ENCODE results near the gene C10orf71.

C10orf71 gene

GRCh38 chr10:49294731-49295130, 4.2 kb upstream of the C10orf71 start:
- no peak for DNase-seq

DNA sequence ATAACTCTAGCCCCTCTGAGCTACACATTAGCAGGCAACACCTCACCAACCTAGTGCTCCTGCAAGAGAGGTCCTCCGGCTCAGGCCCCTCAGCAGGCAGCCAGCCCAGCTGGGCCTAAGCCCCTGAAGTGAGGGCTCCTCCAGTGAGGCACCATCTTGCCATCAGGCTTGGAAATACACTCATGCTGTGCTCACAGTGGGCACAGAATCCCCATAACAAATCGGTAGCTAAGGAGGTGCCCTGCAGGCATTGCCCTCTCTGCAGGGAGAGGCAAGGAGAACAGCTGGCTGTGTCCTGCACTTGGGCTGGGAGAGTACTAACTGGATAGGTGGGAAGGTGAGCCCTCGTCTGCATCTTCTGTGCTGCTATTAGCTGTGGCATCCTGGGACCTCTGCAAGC, 3.7 kb upstream of the C10orf71 start:
- no peak for DNase-seq

DNA sequence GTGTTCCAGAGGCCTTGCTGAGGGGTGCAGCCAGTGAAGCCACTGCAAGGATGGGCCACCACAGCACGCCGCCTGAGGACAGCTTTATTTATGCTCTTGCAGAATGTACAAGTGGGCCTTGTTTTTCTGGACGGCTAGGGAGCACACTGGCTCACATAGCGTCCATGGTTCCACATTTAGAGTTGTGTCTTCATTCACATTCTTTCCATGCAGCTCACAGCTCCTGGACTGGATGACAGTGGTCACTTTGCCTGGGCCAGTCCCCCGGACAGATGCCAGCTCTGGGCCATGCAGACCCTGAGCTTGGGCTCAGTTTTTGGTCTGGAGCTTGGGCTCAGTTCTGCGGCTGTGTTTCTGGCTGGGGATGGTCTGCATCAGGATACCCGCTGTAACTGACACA, 2.6 kb upstream of the C10orf71 start:
- DNase-seq: no peak

- DNase-seq: no peak
Observed at GRCh38 chr10:49296836-49297235, 2.1 kb upstream of the C10orf71 start.

DNA sequence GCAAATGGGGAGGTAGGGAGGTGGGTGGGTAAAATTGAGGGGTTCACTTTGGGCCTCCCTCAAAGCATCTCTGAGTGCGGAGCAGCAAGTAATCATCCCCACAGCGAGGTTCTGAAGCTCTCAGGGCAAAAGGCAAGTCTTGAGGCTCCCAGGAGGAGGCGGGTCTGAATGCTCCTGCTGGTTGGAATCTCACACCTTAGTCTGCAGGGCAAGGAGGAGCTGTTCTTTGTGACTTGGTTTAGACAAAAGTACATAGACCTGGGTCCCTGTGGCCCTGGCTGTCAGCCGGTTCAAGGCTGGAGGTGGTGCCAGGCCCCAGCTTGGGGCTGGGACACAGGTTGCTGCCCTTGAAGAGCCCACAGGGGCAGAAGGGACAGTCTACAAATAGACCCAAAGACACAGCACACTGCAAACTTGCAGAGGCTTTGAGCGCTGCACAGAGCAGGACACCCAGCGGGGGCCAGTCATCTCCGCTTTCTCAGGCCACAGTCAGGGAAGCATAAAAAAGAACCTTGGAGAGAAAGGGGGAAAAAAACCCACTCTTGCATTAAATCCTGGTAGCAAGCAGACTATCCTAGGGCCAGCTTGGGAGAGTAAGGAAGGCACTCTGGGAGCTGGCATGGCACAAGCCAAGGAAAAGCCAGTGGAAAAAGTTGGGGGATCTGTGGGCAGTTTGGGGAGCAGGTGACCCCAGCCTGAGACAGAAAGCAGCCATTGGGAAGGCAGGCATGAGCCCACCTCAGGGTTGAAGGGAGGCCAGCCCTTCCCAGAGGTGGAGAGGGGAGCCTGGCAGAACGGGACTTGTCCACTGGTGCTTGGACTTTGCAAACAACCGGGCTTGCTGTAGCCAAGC, 926 bp upstream of the C10orf71 start:
- no peak for DNase-seq

GRCh38 chr10:49298671-49298982, 343 bp upstream of the C10orf71 start:
- no peak for DNase-seq

DNA sequence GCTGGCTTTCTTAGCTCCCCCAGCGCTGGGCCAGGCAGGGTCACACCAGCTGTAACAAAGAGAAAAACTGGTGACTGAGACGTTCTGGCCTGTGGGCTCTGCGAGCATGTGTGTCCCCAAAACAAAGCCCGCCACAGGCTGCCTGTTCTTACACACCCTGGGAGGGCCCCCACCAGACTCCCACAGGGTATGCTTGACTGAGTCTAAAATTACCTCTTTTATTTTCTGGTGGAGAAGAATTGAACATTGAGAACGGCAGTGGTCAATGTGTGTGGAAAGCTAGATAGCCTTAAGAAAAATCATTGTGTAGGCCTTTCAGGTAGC, 808 bp downstream of the C10orf71 start:
- DNase-seq: no peak

DNA sequence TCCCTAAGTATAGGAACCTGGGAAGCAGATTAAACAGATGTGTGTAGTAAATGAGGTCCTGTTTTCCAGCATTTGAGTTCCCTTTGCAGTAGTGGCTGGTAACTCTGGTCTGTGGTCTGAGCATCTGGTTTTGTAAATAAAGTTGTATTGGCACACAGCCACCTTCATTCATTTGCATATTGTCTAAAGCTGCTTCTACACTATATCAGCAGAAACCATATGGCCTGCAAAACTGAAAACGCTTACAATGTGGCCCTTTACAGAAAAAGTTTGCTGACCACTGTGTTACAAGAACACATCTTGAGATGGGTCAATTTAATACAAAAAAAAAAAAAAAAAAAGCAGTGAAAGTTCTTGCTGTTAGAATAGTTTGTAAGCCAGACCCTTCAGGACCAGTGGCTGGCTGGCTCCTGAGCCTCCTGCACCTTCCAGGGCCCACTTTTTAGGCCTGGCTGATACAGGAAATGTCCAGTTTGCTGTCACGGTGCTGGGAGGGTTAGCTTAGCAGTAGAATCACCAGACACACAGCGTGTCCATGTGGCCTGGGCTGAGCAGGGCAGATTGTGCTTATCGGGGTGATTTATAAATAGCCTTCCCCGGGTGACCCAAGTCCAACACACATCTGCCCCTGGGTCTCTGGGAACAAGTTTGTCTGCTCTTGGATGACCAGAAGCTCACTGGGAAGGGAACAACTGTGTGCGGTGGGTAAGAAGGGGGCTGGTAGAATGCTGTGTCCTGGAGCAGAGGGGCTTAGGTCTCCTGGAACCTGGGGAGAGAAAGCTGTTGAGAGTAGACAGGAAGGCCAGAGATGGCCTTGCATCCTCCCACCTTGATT, 1.4 kb downstream of the C10orf71 start:
- DNase-seq: no peak

DNA sequence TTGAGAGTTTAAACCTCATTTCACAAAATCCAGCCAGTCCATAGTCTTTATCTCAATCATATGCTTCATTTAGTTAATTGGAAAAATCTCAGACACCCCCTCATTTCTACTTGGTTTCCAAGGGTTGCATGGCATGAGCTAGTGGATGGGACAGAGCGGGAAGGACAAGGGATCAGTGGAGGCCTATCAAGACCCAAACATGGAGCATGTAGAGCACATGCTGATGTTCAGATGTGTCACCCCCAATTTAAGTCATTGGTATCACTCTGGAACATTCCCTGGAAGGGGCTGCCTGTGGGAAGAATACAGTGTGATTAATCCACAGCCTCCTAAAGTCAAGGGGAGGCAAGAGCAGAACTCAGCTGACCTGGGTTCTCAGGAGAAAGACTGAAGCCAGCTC, 2.3 kb downstream of the C10orf71 start:
- no peak for DNase-seq

GRCh38 chr10:49302088-49302487, 3.1 kb downstream of the C10orf71 start:
- DNase-seq: no peak

GRCh38 chr10:49303711-49304110, 4.7 kb downstream of the C10orf71 start:
- DNase-seq: no peak

DNA sequence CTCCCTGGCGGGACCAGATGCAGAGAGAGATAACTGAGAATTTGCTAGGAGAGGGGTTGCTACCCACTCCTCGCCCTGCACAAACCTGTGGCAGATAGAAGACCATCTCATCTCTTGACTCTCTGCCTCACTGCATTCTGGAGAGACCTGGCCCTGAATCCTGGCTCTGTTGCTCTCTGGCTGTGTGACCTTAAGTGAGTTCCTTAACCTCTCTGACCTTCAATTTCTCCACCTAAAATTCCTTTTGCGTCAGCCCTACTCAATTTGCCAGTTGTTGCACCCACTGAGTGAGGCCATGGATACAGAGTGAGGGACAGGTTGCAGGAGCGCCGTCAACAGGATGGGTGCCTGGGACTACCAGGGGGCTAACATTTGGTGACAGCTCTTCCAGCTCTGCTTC, 5.2 kb downstream of the C10orf71 start:
- no peak for DNase-seq

GRCh38 chr10:49307921-49308320, 9.0 kb downstream of the C10orf71 start:
- DNase-seq: no peak

DNA sequence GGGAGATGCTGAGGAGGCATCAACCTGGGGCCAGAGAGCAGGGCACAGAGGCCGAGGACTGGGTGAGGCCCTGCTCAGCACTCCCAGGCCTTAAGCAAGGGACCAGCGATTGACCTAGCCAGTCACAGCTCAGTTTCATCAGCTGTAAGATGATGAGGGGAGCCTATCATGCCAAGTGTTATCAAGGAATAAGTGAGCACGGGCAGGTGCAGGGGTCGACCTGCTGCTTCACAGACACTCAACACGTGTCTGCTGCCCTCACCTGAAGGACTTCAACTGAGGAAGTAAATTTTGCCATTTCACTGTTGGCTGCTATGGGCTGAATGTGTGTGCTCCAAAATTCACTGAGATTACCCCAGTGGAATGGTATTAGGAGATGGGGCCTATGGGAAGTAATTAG, 9.9 kb downstream of the C10orf71 start:
- no peak for DNase-seq

- DNase-seq: no peak
Observed at GRCh38 chr10:49309691-49310411, 10.9 kb downstream of the C10orf71 start.

- no peak for DNase-seq
Observed at GRCh38 chr10:49310460-49310859, 11.5 kb downstream of the C10orf71 start.

- DNase-seq: no peak
Observed at GRCh38 chr10:49310901-49311554, 12.1 kb downstream of the C10orf71 start.

DNA sequence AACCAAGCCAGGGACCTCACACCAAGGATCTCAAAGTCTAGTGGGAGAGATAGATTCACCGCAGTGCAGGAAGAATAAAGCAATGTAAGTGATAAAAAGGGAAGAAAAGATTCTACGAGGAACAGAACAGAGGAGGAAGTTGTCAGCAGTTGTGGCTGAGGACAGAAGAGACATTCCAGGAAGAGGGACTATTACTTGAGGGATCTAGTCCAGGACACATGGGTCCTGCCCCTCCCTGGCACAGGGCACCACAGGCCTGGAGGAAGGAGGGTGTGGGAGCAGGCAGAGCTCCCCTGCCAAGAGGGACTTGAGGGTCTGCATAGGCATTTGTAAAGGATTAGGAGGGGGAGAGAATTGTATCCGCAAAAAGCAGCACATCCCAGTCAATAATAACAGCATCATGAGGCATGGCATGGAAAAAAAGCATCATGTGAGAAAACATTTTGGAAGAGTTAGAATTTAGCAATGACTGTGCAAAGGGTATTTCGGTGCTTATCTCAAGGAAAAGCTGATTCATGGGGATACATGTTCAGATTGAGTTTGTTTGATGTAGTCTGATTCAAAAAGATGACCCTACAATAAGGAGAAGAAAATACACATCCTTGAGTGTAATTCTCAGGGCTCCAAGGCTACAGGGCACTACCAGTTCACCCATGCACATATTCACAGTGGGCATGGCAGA, 12.7 kb downstream of the C10orf71 start:
- DNase-seq: no peak

GRCh38 chr10:49312246-49312869, 13.4 kb downstream of the C10orf71 start:
- DNase-seq: no peak

GRCh38 chr10:49313501-49314070, 14.6 kb downstream of the C10orf71 start:
- no peak for DNase-seq

DNA sequence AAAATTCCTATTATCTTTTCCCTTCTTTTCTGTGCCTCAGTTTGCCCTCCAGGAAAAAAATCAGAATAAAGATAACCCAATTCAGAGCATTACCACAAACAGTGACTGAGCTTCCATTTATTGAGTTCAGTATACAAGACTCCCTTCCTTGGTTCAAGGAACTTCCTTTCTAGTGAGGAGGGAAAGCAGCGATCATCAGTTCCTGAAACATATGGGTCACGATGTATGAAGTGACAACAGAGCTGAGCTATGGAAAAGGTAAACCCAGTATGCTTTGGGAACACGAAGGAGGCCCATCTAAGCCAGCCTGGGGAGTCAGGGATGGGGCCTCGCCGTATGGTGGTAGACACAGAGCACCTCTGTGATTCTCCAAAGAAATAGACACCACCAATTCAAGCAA, 15.8 kb downstream of the C10orf71 start:
- no peak for DNase-seq

DNA sequence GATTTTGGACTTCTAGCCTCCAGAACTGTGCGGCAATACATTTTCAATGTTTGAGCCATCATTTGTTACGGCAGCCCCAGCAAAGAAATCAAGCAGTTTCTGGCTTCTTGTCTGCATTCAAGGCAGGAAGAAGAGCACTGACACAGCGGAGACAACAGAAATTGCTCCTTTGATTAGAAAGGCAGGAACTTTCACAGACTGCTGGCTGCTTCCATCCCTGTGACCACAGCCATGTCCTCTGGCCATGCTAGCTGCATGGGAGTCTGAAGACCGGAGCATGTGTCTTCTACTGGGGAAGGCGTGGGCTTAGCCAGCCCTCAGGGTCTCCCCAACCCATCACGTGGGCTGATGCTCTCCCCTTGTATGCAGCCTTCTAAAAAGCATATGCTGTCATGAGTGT, 19.1 kb downstream of the C10orf71 start:
- no peak for DNase-seq

Measured in activated T-cell treated with anti-CD3 and anti-CD28 coated beads for 4 hours (primary cell).